Forelimb muscle (tissue), 1 donor: ENCODE results near the gene KCNK6. TPM values are rescaled to one million over a fixed set of nuclear protein-coding genes. Genes with fewer than 3 reads are reported as not detected.
"Not testable (repeated sequence)": the region's sequence is repeated elsewhere in the genome, so short reads cannot be mapped to it uniquely, and the experiment has no call there.

ENCODE experiments used
- DNase-seq: peaks from one replicate; pipeline ENCODE4 v3.0.0-alpha.2; 2013; ENCODE audit warnings: low read depth
- polyA plus RNA-seq: library from polyadenylated mRNA; unstranded; fragments of 120-200 nt; gene quantifications from one replicate; pipeline ENCODE4 v1.2.1, GENCODE V29; 2013; ENCODE audit not compliant: insufficient read length

Gene KCNK6
- polyA plus RNA-seq, 1 donor = 2.4 TPM

GRCh38 chr19:38323291-38323690, 3.6 kb downstream of the KCNK6 start:
- DNase-seq = no peak

- no peak for DNase-seq
Measured at GRCh38 chr19:38324431-38324830, 4.8 kb downstream of the KCNK6 start.

GRCh38 chr19:38326591-38326990, 6.9 kb downstream of the KCNK6 start:
- DNase-seq = no peak

- no peak for DNase-seq
Measured at GRCh38 chr19:38329651-38330050, 10.0 kb downstream of the KCNK6 start.

GRCh38 chr19:38331728-38332127, 12.1 kb downstream of the KCNK6 start:
- no peak for DNase-seq

GRCh38 chr19:38333245-38333644, 13.6 kb downstream of the KCNK6 start:
- DNase-seq = no peak

- DNase-seq = peak; percentile 73
Measured at GRCh38 chr19:38335949-38336637, 16.4 kb downstream of the KCNK6 start.

GRCh38 chr19:38336638-38337359, 17.2 kb downstream of the KCNK6 start:
- DNase-seq = peak; percentile 41

- DNase-seq = no peak
Measured at GRCh38 chr19:38337360-38337653, 17.7 kb downstream of the KCNK6 start.

- DNase-seq = not testable (repeated sequence)
Measured at GRCh38 chr19:38339011-38339410, 19.4 kb downstream of the KCNK6 start.

GRCh38 chr19:38340927-38341326, 21.3 kb downstream of the KCNK6 start:
- no peak for DNase-seq

GRCh38 chr19:38346837-38347236, 27.2 kb downstream of the KCNK6 start:
- no peak for DNase-seq

- DNase-seq = no peak
Measured at GRCh38 chr19:38350883-38351282, 31.2 kb downstream of the KCNK6 start.

- no peak for DNase-seq
Measured at GRCh38 chr19:38351865-38352395, 32.3 kb downstream of the KCNK6 start.

- no peak for DNase-seq
Measured at GRCh38 chr19:38352611-38353010, 33.0 kb downstream of the KCNK6 start.

- DNase-seq = no peak
Measured at GRCh38 chr19:38355728-38356725, 36.4 kb downstream of the KCNK6 start.

- no peak for DNase-seq
Measured at GRCh38 chr19:38358071-38358470, 38.4 kb downstream of the KCNK6 start.

GRCh38 chr19:38359242-38360021, 39.8 kb downstream of the KCNK6 start:
- no peak for DNase-seq

GRCh38 chr19:38360351-38360750, 40.7 kb downstream of the KCNK6 start:
- no peak for DNase-seq

GRCh38 chr19:38360839-38361631, 41.4 kb downstream of the KCNK6 start:
- DNase-seq = no peak
